ENCODE data around the gene PCNA.

The PCNA gene

GRCh38 chr20:5065166-5065878, 54.4 kb downstream of the PCNA start:
- no peak for DNase-seq (ENCODE audit: low spot score)
